Measurements from ENCODE around the gene IL5.

GRCh38 chr5:132498686-132499271, 44.5 kb downstream of the IL5 start:
- TF ChIP-seq CTCF (IDR thresholded peaks at IDR 0.05) (no peak), POLR2A (IDR thresholded peaks at IDR 0.05) (no peak)
